Naive thymus-derived CD4-positive, alpha-beta T cell (primary cell): ENCODE measurements around the gene STX8. TPM values are rescaled to one million over a fixed set of nuclear protein-coding genes. Genes with fewer than 3 reads are reported as not detected.
"Not testable (repeated sequence)": the region's sequence is repeated elsewhere in the genome, so short reads cannot be mapped to it uniquely, and the experiment has no call there.

Experiments used
- ATAC-seq: fragments of 150-1000 bp; cut with Tn5 transposase; 2 replicates; pipeline ENCODE4 v1.10.0; 2021; ENCODE audit warnings: mild to moderate bottlenecking, moderate library complexity
- CTCF ChIA-PET: fragments of 350-600 bp; sonication (Branson Sonifier 250); formaldehyde crosslinking; loops from one replicate; lab custom pipeline; 2021; ENCODE audit warnings: antibody characterized with exemption; lab: Charles Lee
- POLR2A ChIA-PET: fragments of 350-600 bp; sonication (Branson Sonifier 250); formaldehyde crosslinking; loops from one replicate; lab custom pipeline; 2021; ENCODE audit warnings: antibody characterized with exemption, inconsistent platforms; lab: Charles Lee
- DNase-seq, 9 donors: peaks; one replicate each; pipeline versions ENCODE4 v3.0.0 to v3.0.0-alpha.2; 2020 to 2022; ENCODE audit warnings: mixed read lengths in 1 of 9
- H3K27ac ChIP-seq: one replicate; pipeline ENCODE4 v1.7.0; 2013; ENCODE audit warnings: mild to moderate bottlenecking, low read depth, low read length, moderate library complexity
- H3K27me3 ChIP-seq, 2 donors: one replicate each; pipeline ENCODE4 v1.7.0; 2013; ENCODE audit warnings: low read length in 2 of 2, mild to moderate bottlenecking in 2 of 2, moderate library complexity in 2 of 2; ENCODE audit not compliant: control insufficient read depth in 2 of 2, insufficient read depth in 2 of 2
- H3K36me3 ChIP-seq, 3 experiments: 1 replicate in 2 of 3; 2 replicates in 1 of 3; pipeline ENCODE4 v1.7.0; 2013; ENCODE audit warnings: low read length in 3 of 3, mild to moderate bottlenecking in 3 of 3, moderate library complexity in 1 of 3; ENCODE audit not compliant: insufficient read depth in 3 of 3, control insufficient read depth in 2 of 3
- H3K4me1 ChIP-seq, 2 donors: one replicate each; pipeline ENCODE4 v1.7.0; 2013; ENCODE audit warnings: low read length in 2 of 2, mild to moderate bottlenecking in 2 of 2, moderate library complexity in 1 of 2; ENCODE audit not compliant: control insufficient read depth in 2 of 2, insufficient read depth in 2 of 2
- H3K4me3 ChIP-seq: 2 replicates; pipeline ENCODE4 v1.7.0; 2013; ENCODE audit warnings: mild to moderate bottlenecking, low read length
- H3K9me3 ChIP-seq, 3 experiments: 1 replicate in 2 of 3; 2 replicates in 1 of 3; pipeline ENCODE4 v1.7.0; 2013; ENCODE audit warnings: low read length in 3 of 3; ENCODE audit not compliant: control insufficient read depth in 2 of 3
- H3K27ac Mint-ChIP-seq, 9 donors: one replicate each; pipeline ENCODE4 v1.8.0; 2020 to 2022; ENCODE audit warnings: mixed read lengths in 9 of 9, mild to moderate bottlenecking in 8 of 9, moderate library complexity in 5 of 9, inconsistent platforms in 2 of 9
- H3K27me3 Mint-ChIP-seq, 5 donors: one replicate each; pipeline ENCODE4 v1.8.0; 2021 to 2022; ENCODE audit warnings: mixed read lengths in 5 of 5, mild to moderate bottlenecking in 1 of 5
- H3K36me3 Mint-ChIP-seq, 5 donors: one replicate each; pipeline ENCODE4 v1.8.0; 2020 to 2022; ENCODE audit warnings: mixed read lengths in 5 of 5, mild to moderate bottlenecking in 3 of 5, inconsistent platforms in 1 of 5
- H3K4me1 Mint-ChIP-seq, 7 donors: one replicate each; pipeline ENCODE4 v1.8.0; 2020 to 2022; ENCODE audit warnings: mixed read lengths in 7 of 7, mild to moderate bottlenecking in 3 of 7, inconsistent platforms in 1 of 7
- H3K4me3 Mint-ChIP-seq, 10 donors: one replicate each; pipeline ENCODE4 v1.8.0; 2020 to 2022; ENCODE audit warnings: mild to moderate bottlenecking in 10 of 10, mixed read lengths in 10 of 10, moderate library complexity in 6 of 10, inconsistent platforms in 2 of 10
- H3K9me3 Mint-ChIP-seq, 11 donors: one replicate each; pipeline ENCODE4 v1.8.0; 2020 to 2022; ENCODE audit warnings: mixed read lengths in 11 of 11, mild to moderate bottlenecking in 4 of 11, inconsistent platforms in 1 of 11, moderate library complexity in 1 of 11
- intact Hi-C, 2 donors: fragments of 100-400 bp; cut with micrococcal nuclease; formaldehyde crosslinking; loops; one replicate each; pipeline ENCODE4 v1.15.1; 2023
- polyA plus RNA-seq, 2 donors: library from polyadenylated mRNA; unstranded; fragments of 300-500 nt; fragmentation: Illumina TruSeq; gene quantifications; one replicate each; pipeline ENCODE4 v1.2.3, GENCODE V29; 2021
- total RNA-seq, 6 experiments: library from RNA in 5 of 6; stranded (reverse) in 5 of 6; gene quantifications; 1 replicate in 5 of 6; 2 replicates in 1 of 6; pipeline ENCODE4 v1.2.3 and lab custom pipeline; 2021 to 2026

Gene STX8
- total and polyA plus RNA-seq, 7 experiments from 2014 or later: 45.1 to 116 (median 67.5) TPM

- DNase-seq (no peak), ATAC-seq (no peak)
- peak overlapping the region in 5 of 10 donors; percentile 2 to 28 (median 8) for H3K4me3 Mint-ChIP-seq
- peak overlapping the region in 2 of 9 donors; percentile 13 to 60 for H3K27ac Mint-ChIP-seq
- Histone ChIP-seq H3K27me3 (no peaks in the 10 kb centered on the region), H3K36me3 (peaks cover 0 to 6% (median 0%) of the 10 kb centered on the region in 3 experiments), H3K4me1 (peaks cover 3 to 9% of the 10 kb centered on the region in 2 donors), H3K27ac (no peak overlapping the region), H3K9me3 (no peaks in the 10 kb centered on the region), H3K4me3 (no peak overlapping the region)
- peaks cover 18 to 55% (median 30%) of the 10 kb centered on the region in 5 donors for H3K36me3 Mint-ChIP-seq
- peaks cover 24 to 50% (median 40%) of the 10 kb centered on the region in 7 donors for H3K4me1 Mint-ChIP-seq
- ChIA-PET CTCF (interaction anchor here (0.7 kb wide), 1 partner anchor 9 kb away, joined by 3 read pairs; no protein-coding TSS in a partner anchor), POLR2A (no interaction called here)
- no peaks in the 10 kb centered on the region for H3K9me3 Mint-ChIP-seq
- H3K27me3 Mint-ChIP-seq: no peaks in the 10 kb centered on the region
- intact Hi-C loops: no loop called here
Observed at GRCh38 chr17:9564104-9564503, 11.5 kb downstream of the STX8 start.

- no peak overlapping the region for H3K27ac Mint-ChIP-seq
- peaks cover 0 to 18% (median 14%) of the 10 kb centered on the region in 7 donors for H3K4me1 Mint-ChIP-seq
- ATAC-seq: no peak
- ChIA-PET POLR2A (no interaction called here), CTCF (interaction anchor here (0.6 kb wide), 1 partner anchor 268 kb away, joined by 4 read pairs; no protein-coding TSS in a partner anchor)
- no peak for DNase-seq
- Histone ChIP-seq H3K27ac (no peak overlapping the region), H3K4me3 (no peak overlapping the region), H3K36me3 (peaks cover 0 to 10% (median 0%) of the 10 kb centered on the region in 3 experiments), H3K4me1 (peaks cover 0 to 3% of the 10 kb centered on the region in 2 donors), H3K9me3 (no peaks in the 10 kb centered on the region), H3K27me3 (no peaks in the 10 kb centered on the region)
- intact Hi-C loops: no loop called here
- no peaks in the 10 kb centered on the region for H3K9me3 Mint-ChIP-seq
- peaks cover 0 to 39% (median 16%) of the 10 kb centered on the region in 5 donors for H3K36me3 Mint-ChIP-seq
- H3K4me3 Mint-ChIP-seq: no peak overlapping the region
- H3K27me3 Mint-ChIP-seq: no peaks in the 10 kb centered on the region
Observed at GRCh38 chr17:9557857-9558256, 17.8 kb downstream of the STX8 start.

GRCh38 chr17:9557161-9557755, 18.4 kb downstream of the STX8 start:
- no peak overlapping the region for H3K27ac ChIP-seq
- intact Hi-C loops: no loop called here
- POLR2A ChIA-PET: no interaction called here
- Mint-ChIP-seq H3K9me3 (no peaks in the 10 kb centered on the region), H3K27me3 (no peaks in the 10 kb centered on the region), H3K36me3 (peaks cover 0 to 35% (median 10%) of the 10 kb centered on the region in 5 donors), H3K4me1 (peaks cover 0 to 12% (median 8%) of the 10 kb centered on the region in 7 donors), H3K27ac (no peak overlapping the region), H3K4me3 (no peak overlapping the region)
- ATAC-seq (no peak), DNase-seq (no peak)
- CTCF ChIA-PET: interaction anchor here (0.6 kb wide), 1 partner anchor 267 kb away, joined by 4 read pairs; no protein-coding TSS in a partner anchor
- peaks cover 0 to 10% (median 0%) of the 10 kb centered on the region in 3 experiments for H3K36me3 ChIP-seq
- no peaks in the 10 kb centered on the region for H3K9me3 ChIP-seq
- H3K4me1 ChIP-seq: no peaks in the 10 kb centered on the region
- no peak overlapping the region for H3K4me3 ChIP-seq
- H3K27me3 ChIP-seq: no peaks in the 10 kb centered on the region

- H3K4me1 ChIP-seq, H3K27ac Mint-ChIP-seq, H3K27ac ChIP-seq, H3K9me3 Mint-ChIP-seq, POLR2A ChIA-PET, H3K27me3 ChIP-seq, CTCF ChIA-PET, H3K4me3 Mint-ChIP-seq, ATAC-seq, H3K27me3 Mint-ChIP-seq, H3K4me3 ChIP-seq, intact Hi-C loops, H3K9me3 ChIP-seq: not testable (repeated sequence)
- H3K4me1 Mint-ChIP-seq: peaks cover 0 to 12% (median 3%) of the 10 kb centered on the region in 7 donors
- H3K36me3 Mint-ChIP-seq: peaks cover 0 to 37% (median 11%) of the 10 kb centered on the region in 5 donors
- peak in 7 of 9 donors; percentile 12 to 38 (median 29) for DNase-seq
- H3K36me3 ChIP-seq: peaks cover 0 to 10% (median 0%) of the 10 kb centered on the region in 3 experiments
Observed at GRCh38 chr17:9554715-9555114, 20.9 kb downstream of the STX8 start.

GRCh38 chr17:9553596-9553995, 22.0 kb downstream of the STX8 start:
- Mint-ChIP-seq H3K4me1 (peaks cover 0 to 9% (median 0%) of the 10 kb centered on the region in 7 donors), H3K27me3 (no peaks in the 10 kb centered on the region), H3K27ac (no peak overlapping the region), H3K4me3 (no peak overlapping the region), H3K36me3 (peaks cover 0 to 45% (median 15%) of the 10 kb centered on the region in 5 donors), H3K9me3 (no peaks in the 10 kb centered on the region)
- ChIA-PET CTCF (interaction anchor here (0.8 kb wide), 1 partner anchor 12 kb away, joined by 3 read pairs; no protein-coding TSS in a partner anchor), POLR2A (no interaction called here)
- Histone ChIP-seq H3K4me1 (no peaks in the 10 kb centered on the region), H3K36me3 (peaks cover 0 to 10% (median 0%) of the 10 kb centered on the region in 3 experiments), H3K9me3 (no peaks in the 10 kb centered on the region), H3K27me3 (no peaks in the 10 kb centered on the region), H3K4me3 (no peak overlapping the region), H3K27ac (no peak overlapping the region)
- ATAC-seq (no peak), DNase-seq (no peak)
- intact Hi-C loops: no loop called here

GRCh38 chr17:9553181-9553580, 22.4 kb downstream of the STX8 start:
- H3K4me3 Mint-ChIP-seq: no peak overlapping the region
- H3K9me3 ChIP-seq: no peaks in the 10 kb centered on the region
- POLR2A ChIA-PET: no interaction called here
- peaks cover 0 to 7% (median 0%) of the 10 kb centered on the region in 7 donors for H3K4me1 Mint-ChIP-seq
- H3K27ac ChIP-seq: no peak overlapping the region
- CTCF ChIA-PET: interaction anchor here (0.8 kb wide), 1 partner anchor 12 kb away, joined by 3 read pairs; no protein-coding TSS in a partner anchor
- H3K36me3 ChIP-seq: peaks cover 0 to 10% (median 0%) of the 10 kb centered on the region in 3 experiments
- ATAC-seq: no peak
- no peak overlapping the region for H3K4me3 ChIP-seq
- H3K27me3 ChIP-seq: no peaks in the 10 kb centered on the region
- no peaks in the 10 kb centered on the region for H3K4me1 ChIP-seq
- no peaks in the 10 kb centered on the region for H3K9me3 Mint-ChIP-seq
- H3K36me3 Mint-ChIP-seq: peaks cover 0 to 46% (median 15%) of the 10 kb centered on the region in 5 donors
- no peak for DNase-seq
- intact Hi-C loops: no loop called here
- H3K27ac Mint-ChIP-seq: no peak overlapping the region
- H3K27me3 Mint-ChIP-seq: no peaks in the 10 kb centered on the region
